ENCODE data around the gene S100A10.
A peak's percentile ranks its signal among the peaks of the same experiment; 100 is the strongest.

The S100A10 gene

GRCh38 chr1:151939779-151940178 is 53.9 kb downstream of the S100A10 start:
- Histone ChIP-seq H3K79me2 (ENCODE audit: control insufficient read depth, insufficient read depth, low read length, poor library complexity) (no peaks in the 10 kb centered on the region), H3K27ac (ENCODE audit: low read depth, low read length) (no peak overlapping the region), H3K4me3 (ENCODE audit: low read depth, low read length) (no peak overlapping the region), H3K14ac (ENCODE audit: low read length) (no peak overlapping the region), H3K18ac (ENCODE audit: low read length) (no peak overlapping the region), H3K27me3 (ENCODE audit: insufficient read depth, low read length) (no peaks in the 10 kb centered on the region), H2BK5ac (ENCODE audit: low read depth, low read length, poor library complexity) (no peak overlapping the region), H3K9me3 (ENCODE audit: insufficient read depth, low read depth, low read length) (no peaks in the 10 kb centered on the region), H2BK12ac (ENCODE audit: low read length) (no peak overlapping the region), H3K36me3 (ENCODE audit: control insufficient read depth in 1 of 2, insufficient read depth in 2 of 2, low read length in 2 of 2) (no peaks in the 10 kb centered on the region), H3K4me1 (ENCODE audit: control insufficient read depth in 1 of 2, insufficient read depth in 2 of 2, low read length in 2 of 2) (no peaks in the 10 kb centered on the region), H3K4me2 (ENCODE audit: low read length) (no peak overlapping the region), H3K9ac (ENCODE audit: low read length) (no peak overlapping the region), H3K23ac (ENCODE audit: low read length) (no peak overlapping the region), H2AK5ac (ENCODE audit: low read length) (no peak overlapping the region), H3K79me1 (ENCODE audit: low read length) (no peaks in the 10 kb centered on the region), H4K8ac (ENCODE audit: low read depth, low read length) (no peak overlapping the region), H2AFZ (ENCODE audit: insufficient read depth, low read length, poor library complexity) (no peak overlapping the region), H2BK120ac (ENCODE audit: insufficient read depth, low read length, poor library complexity) (no peak overlapping the region), H3K4ac (ENCODE audit: low read depth, low read length) (no peak overlapping the region), H4K12ac (ENCODE audit: low read depth, low read length) (no peak overlapping the region), H4K91ac (ENCODE audit: low read depth, low read length) (no peak overlapping the region)
- DNase-seq: no peak
- WGBS (ENCODE audit: extremely low coverage, insufficient coverage, insufficient read length): no CpG with 5 or more reads among the region's 1 CpG

- Histone ChIP-seq H3K4me1 (ENCODE audit: control insufficient read depth in 1 of 2, insufficient read depth in 2 of 2, low read length in 2 of 2) (no peaks in the 10 kb centered on the region), H2BK5ac (ENCODE audit: low read depth, low read length, poor library complexity) (no peak overlapping the region), H2BK12ac (ENCODE audit: low read length) (no peak overlapping the region), H3K9me3 (ENCODE audit: insufficient read depth, low read depth, low read length) (no peaks in the 10 kb centered on the region), H3K4ac (ENCODE audit: low read depth, low read length) (no peak overlapping the region), H3K27ac (ENCODE audit: low read depth, low read length) (no peak overlapping the region), H3K79me2 (ENCODE audit: control insufficient read depth, insufficient read depth, low read length, poor library complexity) (no peaks in the 10 kb centered on the region), H3K79me1 (ENCODE audit: low read length) (no peaks in the 10 kb centered on the region), H2AFZ (ENCODE audit: insufficient read depth, low read length, poor library complexity) (no peak overlapping the region), H2AK5ac (ENCODE audit: low read length) (no peak overlapping the region), H4K8ac (ENCODE audit: low read depth, low read length) (no peak overlapping the region), H3K36me3 (ENCODE audit: control insufficient read depth in 1 of 2, insufficient read depth in 2 of 2, low read length in 2 of 2) (no peaks in the 10 kb centered on the region), H4K12ac (ENCODE audit: low read depth, low read length) (no peak overlapping the region), H3K18ac (ENCODE audit: low read length) (no peak overlapping the region), H4K91ac (ENCODE audit: low read depth, low read length) (no peak overlapping the region), H3K23ac (ENCODE audit: low read length) (no peak overlapping the region), H3K14ac (ENCODE audit: low read length) (no peak overlapping the region), H2BK120ac (ENCODE audit: insufficient read depth, low read length, poor library complexity) (no peak overlapping the region), H3K27me3 (ENCODE audit: insufficient read depth, low read length) (no peaks in the 10 kb centered on the region), H3K9ac (ENCODE audit: low read length) (no peak overlapping the region), H3K4me3 (ENCODE audit: low read depth, low read length) (no peak overlapping the region), H3K4me2 (ENCODE audit: low read length) (no peak overlapping the region)
- peak; percentile 5 to 69 for DNase-seq
- no CpG with 5 or more reads among the region's 3 CpGs for WGBS (ENCODE audit: extremely low coverage, insufficient coverage, insufficient read length)
Measured at GRCh38 chr1:151939141-151939540, 54.5 kb downstream of the S100A10 start.

- H3K23ac ChIP-seq (ENCODE audit: low read length): no peak overlapping the region
- WGBS (ENCODE audit: extremely low coverage, insufficient coverage, insufficient read length): 100% methylated on average over 2 of the region's 7 CpGs
- H3K4me1 ChIP-seq (ENCODE audit: control insufficient read depth in 1 of 2, insufficient read depth in 2 of 2, low read length in 2 of 2): no peaks in the 10 kb centered on the region
- no peaks in the 10 kb centered on the region for H3K79me1 ChIP-seq (ENCODE audit: low read length)
- no peak overlapping the region for H3K4me2 ChIP-seq (ENCODE audit: low read length)
- H2BK120ac ChIP-seq (ENCODE audit: insufficient read depth, low read length, poor library complexity): no peak overlapping the region
- no peak overlapping the region for H2BK5ac ChIP-seq (ENCODE audit: low read depth, low read length, poor library complexity)
- no peak overlapping the region for H3K27ac ChIP-seq (ENCODE audit: low read depth, low read length)
- H4K8ac ChIP-seq (ENCODE audit: low read depth, low read length): no peak overlapping the region
- H3K18ac ChIP-seq (ENCODE audit: low read length): no peak overlapping the region
- H3K9ac ChIP-seq (ENCODE audit: low read length): no peak overlapping the region
- no peak overlapping the region for H2BK12ac ChIP-seq (ENCODE audit: low read length)
- no peak overlapping the region for H4K12ac ChIP-seq (ENCODE audit: low read depth, low read length)
- DNase-seq: no peak
- no peaks in the 10 kb centered on the region for H3K79me2 ChIP-seq (ENCODE audit: control insufficient read depth, insufficient read depth, low read length, poor library complexity)
- H3K14ac ChIP-seq (ENCODE audit: low read length): no peak overlapping the region
- no peak overlapping the region for H3K4me3 ChIP-seq (ENCODE audit: low read depth, low read length)
- H4K91ac ChIP-seq (ENCODE audit: low read depth, low read length): no peak overlapping the region
- H3K27me3 ChIP-seq (ENCODE audit: insufficient read depth, low read length): no peaks in the 10 kb centered on the region
- no peak overlapping the region for H2AK5ac ChIP-seq (ENCODE audit: low read length)
- H3K9me3 ChIP-seq (ENCODE audit: insufficient read depth, low read depth, low read length): no peaks in the 10 kb centered on the region
- no peaks in the 10 kb centered on the region for H3K36me3 ChIP-seq (ENCODE audit: control insufficient read depth in 1 of 2, insufficient read depth in 2 of 2, low read length in 2 of 2)
- no peak overlapping the region for H3K4ac ChIP-seq (ENCODE audit: low read depth, low read length)
- H2AFZ ChIP-seq (ENCODE audit: insufficient read depth, low read length, poor library complexity): no peak overlapping the region
Measured at GRCh38 chr1:151936653-151937052, 57.0 kb downstream of the S100A10 start.

- H2BK120ac ChIP-seq (ENCODE audit: insufficient read depth, low read length, poor library complexity): no peak overlapping the region
- H3K36me3 ChIP-seq (ENCODE audit: control insufficient read depth in 1 of 2, insufficient read depth in 2 of 2, low read length in 2 of 2): no peaks in the 10 kb centered on the region
- no peaks in the 10 kb centered on the region for H3K79me1 ChIP-seq (ENCODE audit: low read length)
- no peak for DNase-seq
- H2BK12ac ChIP-seq (ENCODE audit: low read length): no peak overlapping the region
- no peaks in the 10 kb centered on the region for H3K79me2 ChIP-seq (ENCODE audit: control insufficient read depth, insufficient read depth, low read length, poor library complexity)
- no peak overlapping the region for H2BK5ac ChIP-seq (ENCODE audit: low read depth, low read length, poor library complexity)
- H2AFZ ChIP-seq (ENCODE audit: insufficient read depth, low read length, poor library complexity): no peak overlapping the region
- no peak overlapping the region for H2AK5ac ChIP-seq (ENCODE audit: low read length)
- no peak overlapping the region for H4K8ac ChIP-seq (ENCODE audit: low read depth, low read length)
- no peak overlapping the region for H3K4me3 ChIP-seq (ENCODE audit: low read depth, low read length)
- H3K23ac ChIP-seq (ENCODE audit: low read length): no peak overlapping the region
- no peaks in the 10 kb centered on the region for H3K4me1 ChIP-seq (ENCODE audit: control insufficient read depth in 1 of 2, insufficient read depth in 2 of 2, low read length in 2 of 2)
- no peak overlapping the region for H3K4me2 ChIP-seq (ENCODE audit: low read length)
- WGBS (ENCODE audit: extremely low coverage, insufficient coverage, insufficient read length): 62% methylated on average over 1 of the region's 2 CpGs
- H3K4ac ChIP-seq (ENCODE audit: low read depth, low read length): no peak overlapping the region
- no peak overlapping the region for H3K9ac ChIP-seq (ENCODE audit: low read length)
- H3K27ac ChIP-seq (ENCODE audit: low read depth, low read length): no peak overlapping the region
- H3K9me3 ChIP-seq (ENCODE audit: insufficient read depth, low read depth, low read length): no peaks in the 10 kb centered on the region
- no peak overlapping the region for H4K12ac ChIP-seq (ENCODE audit: low read depth, low read length)
- H3K27me3 ChIP-seq (ENCODE audit: insufficient read depth, low read length): no peaks in the 10 kb centered on the region
- no peak overlapping the region for H3K18ac ChIP-seq (ENCODE audit: low read length)
- H3K14ac ChIP-seq (ENCODE audit: low read length): no peak overlapping the region
- H4K91ac ChIP-seq (ENCODE audit: low read depth, low read length): no peak overlapping the region
Measured at GRCh38 chr1:151935894-151936602, 57.6 kb downstream of the S100A10 start.
